Nephron progenitor cell (in vitro differentiated cells): ENCODE data around the gene SRCAP.

Experiments used
- DNase-seq: peaks from one replicate; pipeline ENCODE4 v3.0.0; 2021
- H3K27ac Mint-ChIP-seq: 2 replicates; pipeline ENCODE4 v1.8.0; 2021; ENCODE audit warnings: mild to moderate bottlenecking, moderate library complexity, mixed read lengths
- H3K27me3 Mint-ChIP-seq: 2 replicates; pipeline ENCODE4 v1.8.0; 2021; ENCODE audit warnings: mild to moderate bottlenecking, low read depth, mixed read lengths; ENCODE audit not compliant: poor library complexity
- H3K36me3 Mint-ChIP-seq: 2 replicates; pipeline ENCODE4 v1.8.0; 2021; ENCODE audit warnings: low read depth, mixed read lengths
- H3K4me1 Mint-ChIP-seq: 2 replicates; pipeline ENCODE4 v1.8.0; 2021; ENCODE audit warnings: mixed read lengths
- H3K4me3 Mint-ChIP-seq: 2 replicates; pipeline ENCODE4 v1.8.0; 2021; ENCODE audit warnings: mild to moderate bottlenecking, moderate library complexity, mixed read lengths
- H3K9me3 Mint-ChIP-seq: 2 replicates; pipeline ENCODE4 v1.8.0; 2021; ENCODE audit warnings: mild to moderate bottlenecking, moderate library complexity, mixed read lengths
- TF ChIP-seq, protein P1 (sequence below): fragments of 200-600 bp; sonication (generic); IDR thresholded peaks from 2 replicates; pipeline ENCODE4 v1.5.0; 2021; ENCODE audit warnings: antibody characterized with exemption

Gene SRCAP

DNA sequence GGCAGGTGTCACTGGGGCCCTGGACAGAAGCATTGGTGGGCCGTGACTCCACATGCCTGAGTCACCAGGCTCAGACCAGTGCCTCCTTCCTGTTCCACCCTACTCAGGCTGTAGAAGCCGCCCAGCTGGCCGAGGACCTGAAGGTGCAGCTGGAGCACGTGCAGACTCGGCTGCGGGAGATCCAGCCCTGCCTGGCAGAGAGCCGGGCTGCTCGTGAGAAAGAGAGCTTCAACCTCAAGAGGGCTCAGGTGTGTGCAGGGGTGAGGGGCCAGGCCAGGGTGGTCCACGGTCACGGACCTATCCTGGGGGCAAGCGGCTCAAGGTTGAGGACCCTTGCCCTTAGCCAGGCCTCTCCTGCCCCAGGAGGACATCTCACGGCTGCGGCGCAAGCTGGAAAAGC lies 72.8 kb downstream of the SRCAP start:
- no peaks in the 10 kb centered on the region for H3K9me3 Mint-ChIP-seq
- peaks cover 53% of the 10 kb centered on the region for H3K36me3 Mint-ChIP-seq
- H3K27ac Mint-ChIP-seq: no peak overlapping the region
- TF ChIP-seq, protein P1, sequence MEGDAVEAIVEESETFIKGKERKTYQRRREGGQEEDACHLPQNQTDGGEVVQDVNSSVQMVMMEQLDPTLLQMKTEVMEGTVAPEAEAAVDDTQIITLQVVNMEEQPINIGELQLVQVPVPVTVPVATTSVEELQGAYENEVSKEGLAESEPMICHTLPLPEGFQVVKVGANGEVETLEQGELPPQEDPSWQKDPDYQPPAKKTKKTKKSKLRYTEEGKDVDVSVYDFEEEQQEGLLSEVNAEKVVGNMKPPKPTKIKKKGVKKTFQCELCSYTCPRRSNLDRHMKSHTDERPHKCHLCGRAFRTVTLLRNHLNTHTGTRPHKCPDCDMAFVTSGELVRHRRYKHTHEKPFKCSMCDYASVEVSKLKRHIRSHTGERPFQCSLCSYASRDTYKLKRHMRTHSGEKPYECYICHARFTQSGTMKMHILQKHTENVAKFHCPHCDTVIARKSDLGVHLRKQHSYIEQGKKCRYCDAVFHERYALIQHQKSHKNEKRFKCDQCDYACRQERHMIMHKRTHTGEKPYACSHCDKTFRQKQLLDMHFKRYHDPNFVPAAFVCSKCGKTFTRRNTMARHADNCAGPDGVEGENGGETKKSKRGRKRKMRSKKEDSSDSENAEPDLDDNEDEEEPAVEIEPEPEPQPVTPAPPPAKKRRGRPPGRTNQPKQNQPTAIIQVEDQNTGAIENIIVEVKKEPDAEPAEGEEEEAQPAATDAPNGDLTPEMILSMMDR: no peak
- no peak for DNase-seq
- H3K4me1 Mint-ChIP-seq: peaks cover 16% of the 10 kb centered on the region
- H3K4me3 Mint-ChIP-seq: no peak overlapping the region
- H3K27me3 Mint-ChIP-seq: peaks cover 3% of the 10 kb centered on the region

DNA sequence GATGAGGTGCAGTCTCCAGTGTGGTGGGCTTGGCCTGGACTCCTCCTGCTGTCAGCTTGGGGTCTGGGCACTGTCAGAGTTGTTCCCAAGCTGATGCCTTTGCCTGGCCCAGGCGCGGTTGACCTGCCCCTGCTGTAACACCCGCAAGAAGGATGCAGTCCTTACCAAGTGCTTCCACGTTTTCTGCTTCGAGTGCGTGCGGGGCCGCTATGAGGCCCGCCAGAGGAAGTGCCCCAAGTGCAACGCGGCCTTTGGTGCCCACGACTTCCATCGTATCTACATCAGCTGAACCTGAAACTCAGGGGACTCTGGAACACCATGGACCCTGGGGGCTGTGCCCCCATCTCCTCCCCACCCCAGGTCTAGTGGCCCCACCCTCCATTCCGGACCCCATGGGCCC lies 74.9 kb downstream of the SRCAP start:
- Mint-ChIP-seq H3K4me1 (peaks cover 37% of the 10 kb centered on the region), H3K4me3 (no peak overlapping the region), H3K9me3 (no peaks in the 10 kb centered on the region), H3K27ac (no peak overlapping the region), H3K36me3 (peaks cover 40% of the 10 kb centered on the region), H3K27me3 (peaks cover 5% of the 10 kb centered on the region)
- no peak for DNase-seq
- TF ChIP-seq, protein P1: no peak

DNA sequence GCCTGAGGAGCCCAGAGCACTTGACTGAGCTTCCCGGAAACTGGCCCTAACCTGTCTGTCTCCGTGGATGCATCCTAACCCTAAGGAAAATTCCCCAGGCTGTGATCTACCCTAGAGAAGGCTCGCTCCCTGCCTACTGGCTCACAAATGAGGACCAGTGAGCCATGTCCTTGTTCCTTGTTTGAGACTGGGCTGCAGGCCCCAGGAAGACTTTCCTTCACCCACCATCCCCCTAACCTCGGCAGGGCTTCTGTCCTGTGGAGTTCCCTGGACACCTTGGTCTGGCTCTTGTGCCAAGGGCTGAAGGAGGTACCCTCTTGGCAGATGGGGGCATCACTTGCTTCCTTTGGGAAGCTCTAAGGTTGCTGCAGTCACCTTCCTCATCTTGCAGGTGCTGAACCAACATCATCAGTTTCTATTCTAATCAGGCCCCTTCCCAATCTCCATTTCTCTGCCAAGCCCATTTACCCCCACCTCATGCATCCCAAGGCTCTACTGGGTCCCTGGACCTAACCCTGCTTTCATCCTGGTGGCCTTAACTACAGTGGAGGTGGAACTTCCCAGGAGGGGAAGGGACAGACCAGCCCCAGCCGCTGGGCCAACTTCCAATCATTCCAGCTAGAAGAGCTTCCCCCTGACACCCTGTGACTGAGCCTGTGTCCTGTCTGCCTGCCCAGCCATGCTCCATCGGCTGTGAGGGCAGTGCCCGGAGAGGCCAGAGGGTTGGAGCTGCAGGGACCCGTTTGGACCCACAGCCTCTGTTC lies 75.6 kb downstream of the SRCAP start:
- Mint-ChIP-seq H3K4me1 (peaks cover 45% of the 10 kb centered on the region), H3K4me3 (peak overlapping the region; percentile 94), H3K27me3 (peaks cover 6% of the 10 kb centered on the region), H3K36me3 (peaks cover 35% of the 10 kb centered on the region), H3K27ac (peak overlapping the region; percentile 98), H3K9me3 (no peaks in the 10 kb centered on the region)
- TF ChIP-seq, protein P1: no peak
- no peak for DNase-seq

DNA sequence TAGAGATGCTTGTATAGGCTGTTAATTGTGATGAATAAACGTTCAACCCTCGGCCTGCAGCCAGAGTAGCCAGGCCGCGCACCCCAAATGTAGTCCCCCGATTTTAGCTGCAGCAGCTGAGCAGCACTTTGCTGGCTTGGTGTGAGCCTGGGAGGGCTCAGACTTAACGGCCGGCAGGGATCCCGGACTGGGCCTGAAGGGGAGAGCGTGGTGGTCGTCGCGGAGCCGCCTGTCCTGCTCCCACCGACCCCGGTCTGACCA lies 76.1 kb downstream of the SRCAP start:
- Mint-ChIP-seq H3K9me3 (no peaks in the 10 kb centered on the region), H3K36me3 (peaks cover 35% of the 10 kb centered on the region), H3K4me1 (peaks cover 50% of the 10 kb centered on the region), H3K27me3 (peaks cover 6% of the 10 kb centered on the region), H3K27ac (peak overlapping the region; percentile 98), H3K4me3 (peak overlapping the region; percentile 94)
- DNase-seq: no peak
- TF ChIP-seq, protein P1: no peak

DNA sequence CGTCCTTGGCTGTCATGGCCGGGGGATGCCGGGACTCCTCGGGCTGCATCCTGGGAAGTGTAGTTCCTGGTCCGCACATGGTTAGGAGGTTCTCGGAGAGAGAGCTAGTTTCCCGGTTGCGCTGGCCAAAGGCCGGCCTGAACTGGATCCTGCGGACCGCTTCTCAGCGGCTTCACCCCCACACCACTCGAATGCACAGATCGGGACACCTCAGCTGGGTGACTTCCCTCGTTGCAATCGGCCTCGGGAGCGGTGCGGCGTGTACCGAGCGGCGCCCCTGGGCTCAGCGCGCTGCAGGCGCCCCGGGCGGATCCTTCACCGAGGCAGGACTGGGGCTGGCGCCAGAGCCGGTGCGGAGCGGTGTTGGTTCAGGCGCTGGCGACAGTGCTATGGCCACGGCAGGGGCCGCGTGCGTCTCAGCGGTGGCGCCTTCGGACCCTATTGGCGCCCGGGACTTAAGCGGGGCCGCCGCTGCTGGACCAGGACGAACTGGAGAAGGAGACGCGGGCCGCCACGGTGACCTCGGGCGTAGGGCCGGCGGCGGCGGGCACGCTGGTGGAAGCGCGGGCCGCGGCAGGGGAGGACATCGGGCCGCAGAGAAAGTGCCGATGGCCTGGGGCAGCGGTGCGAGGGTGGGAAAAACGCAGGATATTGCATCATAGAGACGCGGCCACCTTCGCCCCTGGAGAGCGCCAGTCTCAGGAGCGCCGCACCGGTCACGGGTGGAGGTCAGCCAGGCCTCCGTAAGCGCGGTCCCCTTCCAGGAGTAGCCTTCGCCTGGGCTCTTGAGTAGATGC lies 76.6 kb downstream of the SRCAP start:
- H3K9me3 Mint-ChIP-seq: no peaks in the 10 kb centered on the region
- peaks cover 6% of the 10 kb centered on the region for H3K27me3 Mint-ChIP-seq
- H3K4me3 Mint-ChIP-seq: peak overlapping the region; percentile 94
- H3K36me3 Mint-ChIP-seq: peaks cover 32% of the 10 kb centered on the region
- peaks cover 53% of the 10 kb centered on the region for H3K4me1 Mint-ChIP-seq
- peak overlapping the region; percentile 98 for H3K27ac Mint-ChIP-seq
- TF ChIP-seq, protein P1: no peak
- DNase-seq: peak; percentile 82
